Measurements from ENCODE around the gene IMMP2L.

Gene IMMP2L

DNA sequence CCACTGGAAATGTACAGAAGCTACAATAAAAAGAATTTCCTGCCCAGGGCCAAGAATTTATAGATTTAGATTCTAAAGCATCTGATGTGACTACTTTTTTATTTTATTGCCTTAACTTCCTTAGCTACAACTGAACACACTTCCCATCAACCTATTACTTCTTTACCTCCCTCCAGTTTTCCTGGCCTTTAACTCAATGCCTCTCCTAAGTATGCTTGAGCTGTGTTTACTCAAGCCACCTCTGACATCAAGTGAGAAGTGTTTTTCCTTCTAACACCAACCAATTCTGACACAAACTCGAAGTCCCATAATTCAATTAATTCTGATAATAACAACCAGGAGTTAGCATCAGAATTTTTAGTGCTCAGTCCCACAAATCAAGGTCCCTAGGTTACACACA is 170.0 kb downstream of the IMMP2L start:
- no peak for DNase-seq (ENCODE audit: low read depth)

DNA sequence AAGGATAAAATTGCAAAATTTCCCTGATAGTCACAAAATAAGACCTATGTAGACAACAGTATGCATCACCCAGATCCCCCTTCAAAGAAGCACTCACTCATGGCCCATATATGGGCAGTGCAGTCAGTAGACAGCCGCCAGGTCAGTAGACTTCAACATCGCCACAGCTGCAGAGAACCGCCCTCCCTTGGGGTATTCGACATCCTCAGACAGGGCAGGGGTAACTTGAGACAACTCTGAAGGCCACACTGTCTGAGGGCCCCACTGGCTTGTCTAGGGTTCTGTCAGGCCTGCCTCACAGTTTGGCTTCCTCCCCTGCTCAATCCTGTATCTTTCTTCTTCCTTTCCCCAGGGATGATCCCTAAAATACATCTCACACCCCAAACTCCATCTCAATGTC is 172.3 kb downstream of the IMMP2L start:
- no peak for DNase-seq (ENCODE audit: low read depth)

- DNase-seq (ENCODE audit: low read depth): no peak
These were observed 173.4 kb downstream of the IMMP2L start for GRCh38 chr7:111388912-111389311.

GRCh38 chr7:111388016-111388415 is 174.3 kb downstream of the IMMP2L start:
- no peak for DNase-seq (ENCODE audit: low read depth)

GRCh38 chr7:111384065-111384891 is 178.0 kb downstream of the IMMP2L start:
- no peak for DNase-seq (ENCODE audit: low read depth)

GRCh38 chr7:111383133-111383532 is 179.2 kb downstream of the IMMP2L start:
- DNase-seq (ENCODE audit: low read depth): no peak

DNA sequence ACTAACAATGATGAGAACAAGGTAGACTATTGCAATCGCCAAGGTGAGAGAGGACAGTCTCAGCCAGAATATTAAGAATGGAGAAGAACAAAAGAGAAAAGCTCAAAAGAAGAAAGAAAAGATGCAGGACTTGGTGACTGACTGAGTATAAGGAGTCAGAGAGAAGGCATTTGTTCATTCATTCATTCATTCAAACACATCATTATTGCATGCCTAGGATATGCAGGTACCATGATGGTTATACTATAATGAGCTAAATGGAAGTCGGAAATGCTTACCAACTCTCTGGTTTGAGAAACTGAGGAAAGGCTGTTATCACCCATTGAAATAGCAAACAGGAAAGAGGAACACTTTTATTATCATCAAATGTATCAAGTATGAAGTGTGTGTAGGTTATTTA is 180.7 kb downstream of the IMMP2L start:
- DNase-seq (ENCODE audit: low read depth): no peak

GRCh38 chr7:111380945-111381344 is 181.3 kb downstream of the IMMP2L start:
- no peak for DNase-seq (ENCODE audit: low read depth)

DNA sequence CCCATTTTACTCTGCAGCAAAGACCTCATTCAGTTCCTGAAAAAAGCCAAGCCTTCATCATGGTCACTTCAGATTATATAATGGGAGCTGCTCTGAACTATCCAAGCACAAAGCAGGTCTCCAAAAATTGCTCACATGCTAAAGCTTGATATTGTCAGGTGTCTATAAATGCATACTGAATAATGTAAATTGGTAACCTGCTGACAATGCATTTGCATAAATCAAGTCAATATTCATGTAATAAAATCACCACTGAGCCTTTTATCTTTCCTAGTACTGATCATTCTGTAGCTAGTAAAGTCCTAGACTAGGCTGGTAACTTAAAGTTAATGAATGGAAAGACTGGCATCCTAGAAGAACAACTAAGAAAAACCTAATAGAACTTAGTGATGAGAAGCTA is 188.3 kb downstream of the IMMP2L start:
- DNase-seq (ENCODE audit: low read depth): no peak

- no peak for DNase-seq (ENCODE audit: low read depth)
These were observed 190.9 kb downstream of the IMMP2L start for GRCh38 chr7:111371437-111371836.

- DNase-seq (ENCODE audit: low read depth): no peak
These were observed 192.3 kb downstream of the IMMP2L start for GRCh38 chr7:111370002-111370401.

DNA sequence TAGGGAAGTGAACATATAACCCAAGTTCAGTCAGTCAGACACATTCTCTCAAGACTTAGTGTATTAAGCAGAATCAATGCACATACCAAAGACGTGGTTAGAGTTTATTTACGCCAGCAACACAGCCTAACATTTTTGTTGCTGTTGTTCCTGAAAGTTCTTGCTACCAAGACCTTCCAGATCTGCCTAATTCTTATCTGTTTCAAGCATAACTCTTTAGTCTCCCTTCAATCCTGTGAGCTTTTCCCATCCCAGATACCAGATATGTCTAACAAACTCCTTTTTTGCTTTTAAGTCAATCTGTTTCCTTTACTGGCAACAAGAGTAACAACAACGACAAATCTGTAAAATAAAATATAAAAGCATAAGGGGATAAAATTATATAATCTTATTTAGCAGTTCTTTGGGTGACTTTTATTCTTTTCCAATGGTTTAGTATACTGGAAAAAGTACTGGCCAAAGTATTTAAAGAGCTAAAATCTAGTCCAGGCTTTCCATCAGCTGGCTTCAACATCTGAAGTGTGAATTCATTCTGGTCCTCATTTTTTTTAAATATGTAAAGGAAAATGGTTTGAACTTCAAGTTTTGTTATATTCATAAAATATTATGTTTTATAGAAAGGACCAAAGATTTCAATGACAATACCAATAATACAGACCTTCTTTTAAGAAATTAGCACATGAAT is 193.8 kb downstream of the IMMP2L start:
- no peak for DNase-seq (ENCODE audit: low read depth)

DNA sequence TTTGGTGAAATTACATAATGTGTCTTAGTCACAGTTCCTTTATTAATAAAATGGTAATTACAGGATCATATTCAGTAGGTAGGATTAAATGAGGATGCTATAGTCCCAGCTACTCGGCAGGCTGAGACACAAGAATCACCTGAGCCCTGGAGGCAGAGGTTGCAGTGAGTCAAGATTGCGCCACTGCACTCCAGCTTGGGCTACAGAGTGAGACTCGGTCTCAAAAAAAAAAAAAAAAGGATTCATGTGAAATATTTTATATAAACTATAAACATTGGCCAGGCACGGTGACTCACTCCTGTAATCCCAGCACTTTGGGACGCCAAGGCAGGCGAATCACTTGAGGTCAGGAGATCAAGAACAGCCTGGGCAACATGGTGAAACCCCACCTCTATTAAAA is 197.9 kb downstream of the IMMP2L start:
- DNase-seq (ENCODE audit: low read depth): no peak

GRCh38 chr7:111363099-111363498 is 199.2 kb downstream of the IMMP2L start:
- no peak for DNase-seq (ENCODE audit: low read depth)

DNA sequence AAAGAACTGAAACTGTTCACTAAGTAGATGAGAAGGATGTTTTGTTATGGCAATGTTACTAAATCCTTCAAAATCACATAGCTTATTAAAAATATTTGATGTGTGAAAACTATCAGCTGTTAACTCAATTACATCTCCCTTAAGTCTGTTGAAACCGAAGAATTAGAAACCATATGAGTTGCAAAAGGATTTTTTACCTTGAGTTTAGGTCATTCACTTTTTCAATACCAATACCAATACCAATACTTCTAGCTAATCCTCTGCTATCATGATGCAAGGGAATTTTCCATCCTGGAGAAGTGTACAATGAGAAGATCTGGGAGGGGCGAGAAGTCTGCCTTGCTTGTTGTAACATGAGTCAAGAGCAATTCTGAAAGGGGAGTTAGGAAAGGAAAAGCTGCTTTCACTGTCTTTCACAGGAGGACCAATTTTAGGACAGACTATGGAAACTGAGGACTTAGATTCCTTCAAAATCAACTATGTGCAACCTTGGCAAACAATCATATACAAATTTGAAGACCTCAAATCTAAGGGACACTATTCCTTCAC is 199.7 kb downstream of the IMMP2L start:
- no peak for DNase-seq (ENCODE audit: low read depth)

GRCh38 chr7:111358915-111359314 is 203.4 kb downstream of the IMMP2L start:
- DNase-seq (ENCODE audit: low read depth): no peak

- no peak for DNase-seq (ENCODE audit: low read depth)
These were observed 204.6 kb downstream of the IMMP2L start for GRCh38 chr7:111357691-111358090.

GRCh38 chr7:111356941-111357340 is 205.4 kb downstream of the IMMP2L start:
- DNase-seq (ENCODE audit: low read depth): no peak

GRCh38 chr7:111352319-111352718 is 210.0 kb downstream of the IMMP2L start:
- no peak for DNase-seq (ENCODE audit: low read depth)

DNA sequence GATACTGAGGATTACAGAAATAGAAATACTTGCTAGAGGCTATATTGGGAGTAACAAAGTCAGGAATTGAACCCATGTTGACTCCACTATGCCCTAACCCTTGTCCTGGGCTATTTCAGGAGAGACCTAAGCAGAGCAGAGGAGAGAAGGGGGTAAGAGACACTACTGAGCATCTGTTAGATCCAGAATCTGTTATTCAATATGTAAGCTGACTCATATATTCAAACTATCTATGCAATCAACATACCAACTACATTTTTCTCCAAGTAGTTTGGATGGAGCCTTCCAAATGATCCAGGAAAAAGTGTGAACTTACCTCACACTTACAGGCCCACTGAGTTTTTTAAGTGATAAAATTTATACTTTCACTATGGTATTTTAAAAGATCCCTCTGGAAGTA is 216.1 kb downstream of the IMMP2L start:
- DNase-seq (ENCODE audit: low read depth): no peak

- DNase-seq (ENCODE audit: low read depth): no peak
These were observed 219.3 kb downstream of the IMMP2L start for GRCh38 chr7:111343017-111343416.

- no peak for DNase-seq (ENCODE audit: low read depth)
These were observed 223.3 kb downstream of the IMMP2L start for GRCh38 chr7:111339006-111339405.

DNA sequence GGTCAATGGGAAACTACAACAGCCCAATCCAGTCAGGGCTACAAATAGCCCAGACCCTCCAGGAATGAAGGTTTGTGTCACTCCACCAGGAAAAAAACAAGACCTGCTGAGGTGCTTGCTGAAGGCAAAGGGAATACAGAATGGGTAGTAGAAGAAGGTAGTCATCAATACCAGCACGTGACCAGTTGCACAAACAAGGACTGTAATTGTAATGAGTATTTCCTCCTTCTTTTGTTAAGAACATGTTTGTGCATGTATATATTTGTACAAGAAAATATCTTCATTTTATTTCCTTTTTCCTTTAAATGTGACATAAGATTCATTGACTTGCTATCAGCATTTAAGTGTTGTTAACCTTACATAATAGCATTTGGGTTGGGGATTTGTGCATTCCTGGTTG is 229.3 kb downstream of the IMMP2L start:
- no peak for DNase-seq (ENCODE audit: low read depth)

DNA sequence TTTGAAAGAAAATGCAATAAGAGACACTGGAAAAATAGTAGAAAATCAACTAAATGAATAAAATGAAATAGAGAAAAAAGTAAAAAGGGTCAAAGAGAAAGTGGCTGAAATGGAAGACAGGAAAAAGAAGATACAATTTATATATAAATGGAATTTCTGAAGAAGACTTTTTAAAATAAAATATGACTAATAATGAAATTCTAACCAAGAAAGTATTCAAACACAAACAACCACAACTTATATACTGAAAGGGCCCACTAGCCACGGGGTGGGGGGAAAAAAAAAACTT is 232.1 kb downstream of the IMMP2L start:
- no peak for DNase-seq (ENCODE audit: low read depth)

All from stimulated activated CD8-positive, alpha-beta memory T cell treated with anti-CD3 and anti-CD28 coated beads, Interleukin-12 subunit alpha, Interleukin-12 subunit beta, amount 100 ng/mL, for 4 hours (primary cell).